HG02678 (cell line): ENCODE data around the gene ZBBX.
"Not testable (repeated sequence)": the region's sequence is repeated elsewhere in the genome, so short reads cannot be mapped to it uniquely, and the experiment has no call there.

ENCODE experiments used
- ATAC-seq: cut with Tn5 transposase; IDR thresholded peaks from one replicate; pipeline ENCODE4 v1.9.1; 2021; ENCODE audit warnings: mild to moderate bottlenecking, moderate library complexity; ENCODE audit not compliant: unreplicated experiment

Gene ZBBX

GRCh38 chr3:167380004-167380689 lies at the start of gene ZBBX:
ZBBX (minus strand) TSS chr3:167380297; CDS start chr3:167372901, 7,396 bp downstream.
- ATAC-seq, result peak; percentile 100

- ATAC-seq, result not testable (repeated sequence)
Measured at GRCh38 chr3:167426962-167427361, 46.9 kb upstream of the ZBBX start.

- ATAC-seq, result not testable (repeated sequence)
Measured at GRCh38 chr3:167422396-167422795, 42.3 kb upstream of the ZBBX start.

GRCh38 chr3:167409611-167410010 lies 29.5 kb upstream of the ZBBX start:
- ATAC-seq, result no peak

- no peak for ATAC-seq
Measured at GRCh38 chr3:167406876-167407492, 26.9 kb upstream of the ZBBX start.

GRCh38 chr3:167397826-167398225 lies 17.7 kb upstream of the ZBBX start:
- no peak for ATAC-seq

- ATAC-seq, result no peak
Measured at GRCh38 chr3:167396075-167396474, 16.0 kb upstream of the ZBBX start.

- no peak for ATAC-seq
Measured at GRCh38 chr3:167394003-167394402, 13.9 kb upstream of the ZBBX start.

GRCh38 chr3:167382155-167382554 lies 2.1 kb upstream of the ZBBX start:
- ATAC-seq, result no peak

GRCh38 chr3:167375478-167375877 lies 4.6 kb downstream of the ZBBX start:
- ATAC-seq, result no peak

- no peak for ATAC-seq
Measured at GRCh38 chr3:167372138-167372537, 8.0 kb downstream of the ZBBX start.

GRCh38 chr3:167361948-167362347 lies 18.1 kb downstream of the ZBBX start:
- no peak for ATAC-seq

- no peak for ATAC-seq
Measured at GRCh38 chr3:167361306-167361705, 18.8 kb downstream of the ZBBX start.

- no peak for ATAC-seq
Measured at GRCh38 chr3:167355446-167355845, 24.7 kb downstream of the ZBBX start.

- ATAC-seq, result no peak
Measured at GRCh38 chr3:167354751-167355150, 25.3 kb downstream of the ZBBX start.

- no peak for ATAC-seq
Measured at GRCh38 chr3:167350245-167350862, 29.7 kb downstream of the ZBBX start.

GRCh38 chr3:167346171-167346570 lies 33.9 kb downstream of the ZBBX start:
- ATAC-seq, result no peak

- ATAC-seq, result no peak
Measured at GRCh38 chr3:167330993-167331785, 48.9 kb downstream of the ZBBX start.

GRCh38 chr3:167323572-167323971 lies 56.5 kb downstream of the ZBBX start:
- no peak for ATAC-seq

- no peak for ATAC-seq
Measured at GRCh38 chr3:167318996-167319615, 61.0 kb downstream of the ZBBX start.

GRCh38 chr3:167318306-167318705 lies 61.8 kb downstream of the ZBBX start:
- no peak for ATAC-seq
